Measurements from ENCODE around the gene PTBP1. TPM values are rescaled to one million over a fixed set of nuclear protein-coding genes. Genes with fewer than 3 reads are reported as not detected.
"Not testable (repeated sequence)": the region's sequence is repeated elsewhere in the genome, so short reads cannot be mapped to it uniquely, and the experiment has no call there.

PTBP1 gene
- total and polyA plus RNA-seq, 2 of the 13 experiments (the other 11 are each of a cell fraction or from before 2014, with no cell fraction given), result 195 to 288 TPM

GRCh38 chr19:848386-848921, 51.2 kb downstream of the PTBP1 start:
- no peak overlapping the region for H3K27ac ChIP-seq (ENCODE audit: extremely low read length, insufficient read depth, low read length)
- in situ Hi-C loops (cut with HindIII; ENCODE audit: extremely low pct_ligation_motif_present, low pct_unique_long_range_greater_than_20kb), result no loop called here
- POLR2A ChIA-PET, result no interaction called here

GRCh38 chr19:849195-849594, 51.9 kb downstream of the PTBP1 start:
- H3K9ac ChIP-seq (ENCODE audit: insufficient read depth, low read depth, low read length); H4K20me1 ChIP-seq (ENCODE audit: insufficient read depth, low read length); POLR2A ChIA-PET; H3K4me3 ChIP-seq (replicated peaks in 1 of 3; ENCODE audit: insufficient read depth in 1 of 3, low read depth in 2 of 3, low read length in 3 of 3); H3K9me3 ChIP-seq (ENCODE audit: low read length); H3K79me2 ChIP-seq (ENCODE audit: insufficient read depth, low read length); H3K36me3 ChIP-seq (replicated peaks in 1 of 2; ENCODE audit: control insufficient read depth in 1 of 2, insufficient read depth in 2 of 2, low read length in 2 of 2); H2AFZ ChIP-seq (ENCODE audit: low read length); intact Hi-C loops (cut with micrococcal nuclease; ENCODE audit: unreplicated experiment); DNase-seq (ENCODE audit: low spot score); FAIRE-seq; in situ Hi-C loops (cut with HindIII; ENCODE audit: extremely low pct_ligation_motif_present, low pct_unique_long_range_greater_than_20kb); H3K4me2 ChIP-seq (ENCODE audit: low read depth, low read length); ATAC-seq; BruUV-seq (replicated peaks); H3K27ac ChIP-seq (ENCODE audit: extremely low read length, insufficient read depth, low read length); CTCF ChIA-PET (ENCODE audit: low intra/inter-chr PET ratio, low total read pairs): not testable (repeated sequence)
- Histone ChIP-seq H3K4me1 (ENCODE audit: insufficient read depth, low read length) (peaks cover 21% of the 10 kb centered on the region; the same call in 1 of the 2 replicates), H3K27me3 (ENCODE audit: control insufficient read depth in 1 of 2, insufficient read depth in 2 of 2, low read length in 2 of 2) (peaks cover 13 to 59% of the 10 kb centered on the region in 2 experiments)
- 41% methylated on average over 8 of the region's 8 CpGs for WGBS (ENCODE audit: low lambda C conversion rate)
- TF ChIP-seq ZNF770 (CRISPR knock-in tag; IDR thresholded peaks at IDR 0.05) (peak; percentile 51; the same call in 1 of the 2 replicates), ZNF121 (CRISPR knock-in tag; IDR thresholded peaks at IDR 0.05) (peak; percentile 62)

More at GRCh38 chr19:848386-848921, 51.2 kb downstream of the PTBP1 start:
- Histone ChIP-seq H3K9ac (ENCODE audit: insufficient read depth, low read depth, low read length) (no peak overlapping the region), H3K4me2 (ENCODE audit: low read depth, low read length) (no peak overlapping the region), H4K20me1 (ENCODE audit: insufficient read depth, low read length) (no peaks in the 10 kb centered on the region), H3K4me1 (ENCODE audit: insufficient read depth, low read length) (peaks cover 26% of the 10 kb centered on the region; the same call in 1 of the 2 replicates), H3K36me3 (replicated peaks in 1 of 2; ENCODE audit: control insufficient read depth in 1 of 2, insufficient read depth in 2 of 2, low read length in 2 of 2) (no peaks in the 10 kb centered on the region), H3K9me3 (ENCODE audit: low read length) (no peaks in the 10 kb centered on the region), H3K27me3 (ENCODE audit: control insufficient read depth in 1 of 2, insufficient read depth in 2 of 2, low read length in 2 of 2) (peaks cover 16 to 64% of the 10 kb centered on the region in 2 experiments), H3K79me2 (ENCODE audit: insufficient read depth, low read length) (no peaks in the 10 kb centered on the region), H3K4me3 (replicated peaks in 1 of 3; ENCODE audit: insufficient read depth in 1 of 3, low read depth in 2 of 3, low read length in 3 of 3) (no peak overlapping the region), H2AFZ (ENCODE audit: low read length) (no peak overlapping the region)
- CTCF ChIA-PET (ENCODE audit: low intra/inter-chr PET ratio, low total read pairs), result no interaction called here
- TF ChIP-seq ZNF629 (CRISPR knock-in tag; conservative IDR thresholded peaks at IDR 0.05) (peak; percentile 63), BCL3 (CRISPR knock-in tag; IDR thresholded peaks at IDR 0.05) (no peak)
- FAIRE-seq (no peak), ATAC-seq (no peak), DNase-seq (ENCODE audit: low spot score) (no peak)
- no TSS peak for BruUV-seq (replicated peaks)
- intact Hi-C loops (cut with micrococcal nuclease; ENCODE audit: unreplicated experiment), result no loop called here
- WGBS (ENCODE audit: low lambda C conversion rate), result 5% methylated on average over 7 of the region's 12 CpGs
